ENCODE measurements around the gene GLP1R. TPM values are rescaled to one million over a fixed set of nuclear protein-coding genes. Genes with fewer than 3 reads are reported as not detected.

Gene GLP1R
- total RNA-seq, 1 donor from 2014 or later = not detected

- no peak for DNase-seq
These were observed 6.1 kb downstream of the GLP1R start for GRCh38 chr6:39054577-39055142.

GRCh38 chr6:39055661-39056060, 7.1 kb downstream of the GLP1R start:
- Mint-ChIP-seq H3K4me1 (ENCODE audit: low read depth, unreplicated experiment) (peaks cover 5% of the 10 kb centered on the region), H3K36me3 (ENCODE audit: unreplicated experiment) (no peaks in the 10 kb centered on the region), H3K9me3 (ENCODE audit: unreplicated experiment) (peaks cover 1% of the 10 kb centered on the region), H3K4me3 (ENCODE audit: unreplicated experiment) (no peak overlapping the region), H3K27ac (ENCODE audit: unreplicated experiment) (no peak overlapping the region), H3K27me3 (ENCODE audit: unreplicated experiment) (peaks cover 4% of the 10 kb centered on the region)
- no peak for DNase-seq
- no peak for TF ChIP-seq CTCF (IDR thresholded peaks at IDR 0.05; ENCODE audit: partially characterized antibody, unreplicated experiment)

More at GRCh38 chr6:39054577-39055142, 6.1 kb downstream of the GLP1R start:
- no peak for TF ChIP-seq CTCF (IDR thresholded peaks at IDR 0.05; ENCODE audit: partially characterized antibody, unreplicated experiment)
- Mint-ChIP-seq H3K36me3 (ENCODE audit: unreplicated experiment) (no peaks in the 10 kb centered on the region), H3K4me1 (ENCODE audit: low read depth, unreplicated experiment) (peaks cover 5% of the 10 kb centered on the region), H3K9me3 (ENCODE audit: unreplicated experiment) (peaks cover 3% of the 10 kb centered on the region), H3K4me3 (ENCODE audit: unreplicated experiment) (no peak overlapping the region), H3K27me3 (ENCODE audit: unreplicated experiment) (peaks cover 10% of the 10 kb centered on the region), H3K27ac (ENCODE audit: unreplicated experiment) (no peak overlapping the region)

- peaks cover 1% of the 10 kb centered on the region for H3K9me3 Mint-ChIP-seq (ENCODE audit: unreplicated experiment)
- no peaks in the 10 kb centered on the region for H3K36me3 Mint-ChIP-seq (ENCODE audit: unreplicated experiment)
- peaks cover 5% of the 10 kb centered on the region for H3K4me1 Mint-ChIP-seq (ENCODE audit: low read depth, unreplicated experiment)
- no peak overlapping the region for H3K4me3 Mint-ChIP-seq (ENCODE audit: unreplicated experiment)
- H3K27ac Mint-ChIP-seq (ENCODE audit: unreplicated experiment) = no peak overlapping the region
- TF ChIP-seq CTCF (IDR thresholded peaks at IDR 0.05; ENCODE audit: partially characterized antibody, unreplicated experiment) = no peak
- no peak for DNase-seq
- H3K27me3 Mint-ChIP-seq (ENCODE audit: unreplicated experiment) = peaks cover 4% of the 10 kb centered on the region
These were observed 7.6 kb downstream of the GLP1R start for GRCh38 chr6:39056191-39056590.

- no peak overlapping the region for H3K4me3 Mint-ChIP-seq (ENCODE audit: unreplicated experiment)
- TF ChIP-seq CTCF (IDR thresholded peaks at IDR 0.05; ENCODE audit: partially characterized antibody, unreplicated experiment) = no peak
- no peak for DNase-seq
- peaks cover 4% of the 10 kb centered on the region for H3K27me3 Mint-ChIP-seq (ENCODE audit: unreplicated experiment)
- no peak overlapping the region for H3K27ac Mint-ChIP-seq (ENCODE audit: unreplicated experiment)
- H3K9me3 Mint-ChIP-seq (ENCODE audit: unreplicated experiment) = peaks cover 1% of the 10 kb centered on the region
- H3K4me1 Mint-ChIP-seq (ENCODE audit: low read depth, unreplicated experiment) = peaks cover 5% of the 10 kb centered on the region
- H3K36me3 Mint-ChIP-seq (ENCODE audit: unreplicated experiment) = no peaks in the 10 kb centered on the region
These were observed 8.1 kb downstream of the GLP1R start for GRCh38 chr6:39056681-39057080.

GRCh38 chr6:39057251-39058155, 8.9 kb downstream of the GLP1R start:
- Mint-ChIP-seq H3K27me3 (ENCODE audit: unreplicated experiment) (peaks cover 4% of the 10 kb centered on the region), H3K4me3 (ENCODE audit: unreplicated experiment) (no peak overlapping the region), H3K9me3 (ENCODE audit: unreplicated experiment) (peaks cover 1% of the 10 kb centered on the region), H3K36me3 (ENCODE audit: unreplicated experiment) (no peaks in the 10 kb centered on the region), H3K27ac (ENCODE audit: unreplicated experiment) (no peak overlapping the region), H3K4me1 (ENCODE audit: low read depth, unreplicated experiment) (peaks cover 5% of the 10 kb centered on the region)
- no peak for TF ChIP-seq CTCF (IDR thresholded peaks at IDR 0.05; ENCODE audit: partially characterized antibody, unreplicated experiment)
- no peak for DNase-seq

Data from glutamatergic neuron (in vitro differentiated cells).